ENCODE results near the gene AFAP1L1.

The AFAP1L1 gene

DNA sequence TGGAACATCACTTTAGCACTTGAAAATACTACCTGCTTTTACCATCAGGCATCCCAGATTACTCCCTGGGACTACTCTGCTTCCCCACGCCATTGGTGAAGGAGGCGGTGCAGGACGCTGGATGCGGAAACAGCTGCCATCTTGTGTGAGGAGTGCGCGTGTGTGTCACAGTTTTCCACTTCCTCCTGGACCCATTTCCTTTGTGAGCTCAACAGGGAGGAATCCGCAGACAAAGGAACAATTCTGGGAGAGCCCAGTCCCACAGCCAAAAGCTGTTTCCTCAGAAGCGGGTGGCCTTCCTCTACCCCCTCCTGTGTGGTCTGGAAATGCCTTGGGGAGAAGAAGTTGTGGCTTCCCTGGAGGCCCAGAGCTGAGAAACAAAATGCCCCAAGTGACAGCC lies 16.8 kb downstream of the AFAP1L1 start:
- TF ChIP-seq, protein P1, sequence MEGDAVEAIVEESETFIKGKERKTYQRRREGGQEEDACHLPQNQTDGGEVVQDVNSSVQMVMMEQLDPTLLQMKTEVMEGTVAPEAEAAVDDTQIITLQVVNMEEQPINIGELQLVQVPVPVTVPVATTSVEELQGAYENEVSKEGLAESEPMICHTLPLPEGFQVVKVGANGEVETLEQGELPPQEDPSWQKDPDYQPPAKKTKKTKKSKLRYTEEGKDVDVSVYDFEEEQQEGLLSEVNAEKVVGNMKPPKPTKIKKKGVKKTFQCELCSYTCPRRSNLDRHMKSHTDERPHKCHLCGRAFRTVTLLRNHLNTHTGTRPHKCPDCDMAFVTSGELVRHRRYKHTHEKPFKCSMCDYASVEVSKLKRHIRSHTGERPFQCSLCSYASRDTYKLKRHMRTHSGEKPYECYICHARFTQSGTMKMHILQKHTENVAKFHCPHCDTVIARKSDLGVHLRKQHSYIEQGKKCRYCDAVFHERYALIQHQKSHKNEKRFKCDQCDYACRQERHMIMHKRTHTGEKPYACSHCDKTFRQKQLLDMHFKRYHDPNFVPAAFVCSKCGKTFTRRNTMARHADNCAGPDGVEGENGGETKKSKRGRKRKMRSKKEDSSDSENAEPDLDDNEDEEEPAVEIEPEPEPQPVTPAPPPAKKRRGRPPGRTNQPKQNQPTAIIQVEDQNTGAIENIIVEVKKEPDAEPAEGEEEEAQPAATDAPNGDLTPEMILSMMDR (IDR thresholded peaks at IDR 0.05; ENCODE audit: low read depth, low read length): no peak
- no peak for DNase-seq (ENCODE audit: extremely low read depth, low read depth)

DNA sequence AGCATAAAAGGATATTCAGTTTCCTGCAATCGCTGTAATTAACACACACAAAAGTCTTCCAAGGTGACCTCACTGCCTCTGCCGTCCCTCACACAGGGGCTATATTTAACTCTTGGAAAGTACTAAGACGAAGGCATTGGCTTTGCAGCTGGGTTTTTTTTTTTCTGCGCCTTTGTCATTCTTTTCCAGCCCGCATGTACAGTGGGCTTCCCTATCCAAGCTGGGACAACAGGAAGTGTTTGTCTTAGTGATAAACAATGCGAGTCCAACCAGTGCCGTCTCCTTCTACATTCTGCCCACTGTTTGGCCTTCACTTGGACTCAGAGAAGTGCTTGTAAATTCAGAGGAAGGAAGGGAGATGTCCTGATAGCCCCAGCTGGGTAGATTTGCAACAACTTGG lies 17.6 kb downstream of the AFAP1L1 start:
- TF ChIP-seq, protein P1 (IDR thresholded peaks at IDR 0.05; ENCODE audit: low read depth, low read length): no peak
- DNase-seq (ENCODE audit: extremely low read depth, low read depth): no peak

DNA sequence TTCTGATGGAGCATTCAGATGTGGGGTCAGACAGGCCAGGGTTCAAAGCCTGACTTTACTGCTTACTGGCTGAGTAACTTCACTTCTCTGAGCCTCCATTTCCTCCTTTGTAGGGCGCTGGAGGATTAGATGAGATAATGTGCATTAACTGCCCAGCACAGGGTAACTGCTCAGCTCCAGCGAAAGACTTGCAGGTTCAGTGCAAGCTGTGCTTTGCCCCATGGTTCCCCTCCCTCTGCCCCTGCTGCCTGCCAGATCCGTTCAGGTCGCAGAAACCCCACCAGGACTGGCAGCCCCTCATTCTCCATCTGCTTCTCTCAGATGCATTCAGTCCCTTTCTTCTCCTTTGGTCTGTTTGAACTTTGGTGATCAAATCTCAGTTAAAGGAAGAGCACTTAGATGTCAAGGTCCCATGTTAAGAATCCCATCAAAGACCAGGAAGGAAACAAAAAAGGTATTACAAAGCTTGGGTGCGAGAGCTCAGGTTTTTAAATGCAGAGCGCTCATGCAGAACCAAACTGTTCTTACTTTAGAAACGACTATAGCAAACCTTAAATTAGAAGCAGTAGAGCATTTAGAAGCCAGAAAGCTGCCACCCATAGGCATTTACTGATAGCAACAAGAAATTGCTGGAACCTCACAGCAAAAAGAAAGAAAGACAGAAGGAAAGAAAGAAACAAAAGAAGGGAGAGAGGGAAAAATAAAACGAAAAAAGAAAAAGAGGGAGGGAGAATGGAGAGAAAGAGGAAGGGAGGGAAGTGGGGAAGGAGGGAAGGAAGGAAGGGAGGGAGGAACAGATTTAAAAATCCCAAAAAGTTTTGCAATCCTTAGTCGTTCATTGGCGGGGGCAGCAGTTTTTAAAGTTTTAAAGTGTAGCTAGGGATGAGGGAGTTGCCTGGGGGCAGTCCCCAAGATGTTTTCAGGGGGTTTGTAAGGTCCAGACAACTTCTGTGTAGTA lies 23.5 kb downstream of the AFAP1L1 start:
- TF ChIP-seq, protein P1 (IDR thresholded peaks at IDR 0.05; ENCODE audit: low read depth, low read length): no peak
- no peak for DNase-seq (ENCODE audit: extremely low read depth, low read depth)

DNA sequence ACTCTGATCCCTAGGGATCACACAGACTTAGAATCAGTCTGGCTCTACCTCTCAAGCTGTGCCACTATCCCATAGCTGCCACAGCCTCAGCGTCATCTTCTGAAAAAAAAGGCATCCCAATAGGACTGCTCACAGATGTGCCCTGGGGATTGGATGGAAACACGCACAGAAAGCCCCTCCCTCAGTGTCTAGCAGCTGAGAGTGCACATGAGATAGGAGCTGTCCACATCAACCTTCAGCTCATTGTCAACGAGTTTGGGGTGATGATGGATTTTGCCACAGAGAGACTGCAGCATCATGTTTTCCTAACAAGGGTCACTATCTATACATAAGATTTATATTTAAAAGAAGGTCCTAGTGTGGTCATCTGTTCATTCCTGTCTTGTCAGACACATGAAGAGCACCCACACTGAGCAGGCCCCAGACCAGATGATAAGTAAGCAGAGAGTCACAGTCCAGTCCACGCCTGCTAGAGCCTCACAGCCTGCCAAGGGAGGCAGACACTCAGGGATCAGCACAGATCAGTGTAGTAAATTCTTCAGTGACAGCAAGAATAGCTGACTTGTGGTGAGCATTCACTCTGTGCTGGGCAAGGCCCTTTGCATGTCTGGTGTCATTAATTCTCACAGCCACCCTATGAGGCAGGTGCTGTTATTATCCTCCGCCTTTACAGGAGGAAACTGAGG lies 25.8 kb downstream of the AFAP1L1 start:
- DNase-seq (ENCODE audit: extremely low read depth, low read depth): no peak
- TF ChIP-seq, protein P1 (IDR thresholded peaks at IDR 0.05; ENCODE audit: low read depth, low read length): no peak

DNA sequence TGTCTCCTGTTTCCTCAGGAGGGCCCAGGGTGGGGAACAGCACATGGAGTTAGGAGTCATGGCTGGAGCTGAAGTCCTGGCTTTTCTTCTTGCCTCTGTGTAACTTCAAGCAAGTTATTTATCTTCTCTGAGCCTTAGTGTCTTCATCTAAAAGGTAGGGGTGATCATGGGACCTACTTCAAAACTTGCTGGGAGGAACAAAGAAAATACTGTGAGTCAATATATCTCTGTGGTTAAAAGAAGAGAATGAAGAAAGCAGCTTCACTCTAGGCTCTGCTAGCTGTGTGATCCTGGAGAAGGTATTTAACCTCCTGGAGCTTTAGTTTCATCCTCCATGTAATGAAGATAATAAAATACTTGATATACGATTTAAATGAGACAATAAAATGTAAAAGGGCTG lies 26.5 kb downstream of the AFAP1L1 start:
- no peak for DNase-seq (ENCODE audit: extremely low read depth, low read depth)
- TF ChIP-seq, protein P1 (IDR thresholded peaks at IDR 0.05; ENCODE audit: low read depth, low read length): no peak

DNA sequence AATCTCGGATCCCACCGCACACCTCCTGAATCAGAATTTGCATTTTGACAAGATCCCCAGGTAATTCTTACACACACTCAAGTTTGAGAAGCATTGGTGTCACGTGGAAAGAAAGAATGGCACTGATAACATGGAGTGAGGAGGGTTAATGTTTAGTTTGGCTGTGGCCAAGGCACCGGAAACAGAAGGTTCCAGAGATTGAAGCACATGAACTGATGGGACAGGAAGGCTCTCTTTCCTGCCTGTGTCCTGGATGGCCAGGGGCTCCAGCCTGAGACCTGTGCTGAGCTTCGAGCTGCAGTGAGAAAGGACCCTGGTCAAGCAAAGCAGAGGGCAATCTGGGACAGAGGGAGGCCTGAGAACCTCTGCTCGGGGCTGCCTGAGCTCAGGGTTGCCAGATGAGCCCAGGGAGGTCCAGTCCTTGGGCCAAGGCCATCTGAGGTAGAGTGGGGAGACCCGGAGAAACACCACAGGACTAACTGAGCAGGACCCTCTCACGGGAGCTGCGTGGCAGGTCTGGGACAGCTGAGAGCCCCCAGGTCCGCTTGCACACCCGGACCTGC lies 27.3 kb downstream of the AFAP1L1 start:
- TF ChIP-seq, protein P1 (IDR thresholded peaks at IDR 0.05; ENCODE audit: low read depth, low read length): no peak
- no peak for DNase-seq (ENCODE audit: extremely low read depth, low read depth)
